Transverse colon (tissue), 3 donors: ENCODE data around the gene RPS2.

ENCODE experiments used
- POLR2A ChIP-seq: fragments of 450-650 bp; IDR thresholded peaks from one replicate; pipeline ENCODE4 v1.6.1; 2016; ENCODE audit warnings: antibody characterized with exemption, mild to moderate bottlenecking, moderate library complexity
- TF ChIP-seq, protein P1 (sequence below), 5 experiments: fragments of 200-600 bp in 3 of 5; fragments of 450-650 bp in 2 of 5; sonication (generic) in 3 of 5; IDR thresholded peaks; 1 replicate in 2 of 5; 2 replicates in 3 of 5; pipeline ENCODE4 v1.5.1; 2016 to 2017; ENCODE audit warnings: antibody characterized with exemption in 5 of 5, inconsistent platforms in 3 of 5, mild to moderate bottlenecking in 2 of 5, moderate library complexity in 1 of 5

DNA sequence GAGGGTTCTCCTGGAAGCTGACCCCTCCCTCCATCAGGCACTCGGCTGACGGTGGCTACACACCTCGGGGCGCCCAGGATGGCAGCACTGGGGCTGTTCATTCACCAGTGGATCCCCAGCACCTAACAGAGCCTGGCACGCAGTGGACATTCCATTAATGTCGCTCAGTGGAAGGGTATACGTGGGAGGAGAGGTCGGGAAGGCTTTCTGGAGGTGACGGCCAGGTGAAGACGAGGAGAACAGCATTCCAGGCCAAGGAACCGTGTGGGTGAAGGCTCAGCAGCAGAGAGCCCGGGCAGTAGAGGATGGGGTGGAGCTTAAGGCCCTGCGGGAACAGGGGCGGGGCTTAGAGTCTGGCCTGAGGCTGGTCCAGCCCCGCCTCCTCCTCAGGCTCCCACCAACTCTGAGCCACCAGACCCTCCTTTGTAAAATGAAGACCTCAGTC is 43.9 kb downstream of the RPS2 start:
- TF ChIP-seq POLR2A = no peak
- TF ChIP-seq, protein P1, sequence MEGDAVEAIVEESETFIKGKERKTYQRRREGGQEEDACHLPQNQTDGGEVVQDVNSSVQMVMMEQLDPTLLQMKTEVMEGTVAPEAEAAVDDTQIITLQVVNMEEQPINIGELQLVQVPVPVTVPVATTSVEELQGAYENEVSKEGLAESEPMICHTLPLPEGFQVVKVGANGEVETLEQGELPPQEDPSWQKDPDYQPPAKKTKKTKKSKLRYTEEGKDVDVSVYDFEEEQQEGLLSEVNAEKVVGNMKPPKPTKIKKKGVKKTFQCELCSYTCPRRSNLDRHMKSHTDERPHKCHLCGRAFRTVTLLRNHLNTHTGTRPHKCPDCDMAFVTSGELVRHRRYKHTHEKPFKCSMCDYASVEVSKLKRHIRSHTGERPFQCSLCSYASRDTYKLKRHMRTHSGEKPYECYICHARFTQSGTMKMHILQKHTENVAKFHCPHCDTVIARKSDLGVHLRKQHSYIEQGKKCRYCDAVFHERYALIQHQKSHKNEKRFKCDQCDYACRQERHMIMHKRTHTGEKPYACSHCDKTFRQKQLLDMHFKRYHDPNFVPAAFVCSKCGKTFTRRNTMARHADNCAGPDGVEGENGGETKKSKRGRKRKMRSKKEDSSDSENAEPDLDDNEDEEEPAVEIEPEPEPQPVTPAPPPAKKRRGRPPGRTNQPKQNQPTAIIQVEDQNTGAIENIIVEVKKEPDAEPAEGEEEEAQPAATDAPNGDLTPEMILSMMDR (IDR thresholded peaks at IDR 0.05) = no peak
